GM10266 (cell line): Measurements from ENCODE around the gene TLX2.

Experiments used
- DNase-seq: peaks from one replicate; pipeline ENCODE4 v3.0.0; 2012; ENCODE audit errors: extremely low spot score
- TF ChIP-seq, protein P1 (sequence below): IDR thresholded peaks from 2 replicates; pipeline ENCODE4 v1.5.1; 2012; ENCODE audit warnings: mild to moderate bottlenecking, low read depth; ENCODE audit not compliant: control insufficient read depth, insufficient read depth; ENCODE audit errors: missing control alignments

Gene TLX2

DNA sequence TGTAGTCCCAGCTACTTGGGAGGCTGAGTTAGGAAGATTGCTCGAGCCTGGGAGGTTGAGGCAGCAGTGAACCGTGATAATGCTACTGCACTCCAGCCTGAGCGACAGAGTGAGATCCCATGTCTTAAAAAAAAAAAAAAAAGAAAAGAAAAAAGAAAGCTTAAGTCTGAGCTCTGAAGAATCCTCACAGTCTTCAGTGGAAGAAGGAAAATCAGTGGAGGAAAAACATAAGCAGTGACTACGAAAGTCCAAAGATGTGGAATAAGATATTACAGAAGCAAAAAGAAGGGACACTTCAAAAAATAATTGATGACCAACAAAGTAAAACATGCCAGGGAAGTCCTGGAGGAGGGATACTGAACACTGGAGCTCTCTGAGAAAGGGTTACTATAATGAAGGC lies 4.0 kb upstream of the TLX2 start:
- no peak for DNase-seq
- TF ChIP-seq, protein P1, sequence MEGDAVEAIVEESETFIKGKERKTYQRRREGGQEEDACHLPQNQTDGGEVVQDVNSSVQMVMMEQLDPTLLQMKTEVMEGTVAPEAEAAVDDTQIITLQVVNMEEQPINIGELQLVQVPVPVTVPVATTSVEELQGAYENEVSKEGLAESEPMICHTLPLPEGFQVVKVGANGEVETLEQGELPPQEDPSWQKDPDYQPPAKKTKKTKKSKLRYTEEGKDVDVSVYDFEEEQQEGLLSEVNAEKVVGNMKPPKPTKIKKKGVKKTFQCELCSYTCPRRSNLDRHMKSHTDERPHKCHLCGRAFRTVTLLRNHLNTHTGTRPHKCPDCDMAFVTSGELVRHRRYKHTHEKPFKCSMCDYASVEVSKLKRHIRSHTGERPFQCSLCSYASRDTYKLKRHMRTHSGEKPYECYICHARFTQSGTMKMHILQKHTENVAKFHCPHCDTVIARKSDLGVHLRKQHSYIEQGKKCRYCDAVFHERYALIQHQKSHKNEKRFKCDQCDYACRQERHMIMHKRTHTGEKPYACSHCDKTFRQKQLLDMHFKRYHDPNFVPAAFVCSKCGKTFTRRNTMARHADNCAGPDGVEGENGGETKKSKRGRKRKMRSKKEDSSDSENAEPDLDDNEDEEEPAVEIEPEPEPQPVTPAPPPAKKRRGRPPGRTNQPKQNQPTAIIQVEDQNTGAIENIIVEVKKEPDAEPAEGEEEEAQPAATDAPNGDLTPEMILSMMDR, result no peak

DNA sequence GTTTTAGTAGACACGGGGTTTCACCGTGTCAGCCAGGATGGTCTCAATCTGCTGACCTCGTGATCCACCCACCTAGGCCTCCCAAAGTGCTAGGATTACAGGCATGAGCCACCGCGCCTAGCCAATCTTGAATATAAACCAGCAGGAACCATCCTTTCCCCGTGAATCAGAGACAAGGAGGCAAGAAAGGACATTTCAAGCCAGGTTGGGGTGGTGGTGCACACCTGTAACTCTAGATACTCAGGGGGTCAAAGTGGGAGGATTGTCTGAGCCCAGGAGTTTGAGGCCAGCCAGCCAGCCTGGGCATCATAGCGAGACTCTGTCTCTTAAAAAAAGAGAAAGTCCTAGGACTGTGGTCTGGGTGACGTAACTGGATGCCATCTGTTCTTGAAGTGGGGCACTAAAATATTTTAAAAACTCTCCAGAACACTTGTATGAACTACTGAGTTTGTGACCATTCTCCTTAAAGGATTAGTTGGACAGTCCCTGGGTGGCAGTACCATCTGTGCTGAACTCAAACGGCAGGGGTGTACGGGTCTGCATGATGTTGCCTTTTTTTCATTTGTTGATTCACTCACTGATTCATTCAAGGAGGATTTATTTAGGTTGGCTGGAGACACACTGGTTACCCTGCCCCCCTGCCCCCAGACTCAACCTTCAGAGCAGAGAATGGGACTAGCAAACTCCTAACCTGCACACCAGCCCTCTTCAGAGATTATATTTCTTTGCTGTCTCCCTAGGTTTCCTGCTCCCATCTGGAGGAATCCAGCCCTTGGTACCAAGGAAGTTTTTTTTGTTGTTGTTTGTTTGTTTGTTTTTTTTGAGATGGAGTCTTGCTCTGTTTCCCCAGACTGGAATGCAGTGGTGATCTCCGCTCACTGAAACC lies 2.9 kb upstream of the TLX2 start:
- DNase-seq, result no peak
- TF ChIP-seq, protein P1, result no peak

DNA sequence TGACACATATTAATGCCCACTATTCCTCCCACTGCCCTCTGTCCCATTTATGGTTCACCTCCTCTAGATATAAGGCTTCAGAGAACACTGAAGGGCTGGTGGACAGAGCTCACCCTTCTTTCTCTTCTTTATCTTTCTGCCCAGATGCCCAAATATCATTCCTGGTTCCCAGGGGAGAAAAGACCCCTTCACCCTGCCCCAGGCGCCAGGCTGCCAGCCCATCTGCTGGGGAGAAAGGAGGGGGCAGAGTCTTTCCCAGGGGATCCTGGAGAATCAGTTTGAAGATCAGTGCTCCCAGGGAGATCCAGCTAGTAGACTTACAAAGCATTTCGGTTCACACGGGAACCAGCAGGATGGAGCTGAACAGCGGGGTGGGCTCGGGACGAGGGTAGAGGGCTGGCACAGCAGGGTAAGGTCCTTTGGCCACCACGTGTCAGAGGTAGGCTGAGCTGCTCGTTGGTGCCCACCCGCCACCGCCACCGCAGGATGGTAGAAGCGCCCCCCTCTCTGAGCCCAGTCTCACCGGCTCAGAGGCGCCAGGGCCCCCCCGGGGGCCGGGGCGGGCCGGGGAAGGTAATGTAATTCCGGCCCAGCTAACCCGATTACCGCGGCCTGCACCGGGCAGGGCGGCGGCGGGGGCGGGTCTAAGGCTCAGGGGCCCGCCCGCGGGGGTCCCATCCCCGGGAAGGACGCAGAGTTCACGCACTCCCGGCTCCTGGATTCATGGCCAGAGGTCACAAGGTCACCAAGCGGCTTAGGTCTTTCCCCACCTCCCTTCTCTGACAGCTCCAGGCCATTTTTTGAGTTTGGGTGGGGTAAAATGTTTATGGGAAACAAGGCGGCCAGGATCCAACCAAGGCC lies 1.3 kb upstream of the TLX2 start:
- peak; percentile 32 for DNase-seq

DNA sequence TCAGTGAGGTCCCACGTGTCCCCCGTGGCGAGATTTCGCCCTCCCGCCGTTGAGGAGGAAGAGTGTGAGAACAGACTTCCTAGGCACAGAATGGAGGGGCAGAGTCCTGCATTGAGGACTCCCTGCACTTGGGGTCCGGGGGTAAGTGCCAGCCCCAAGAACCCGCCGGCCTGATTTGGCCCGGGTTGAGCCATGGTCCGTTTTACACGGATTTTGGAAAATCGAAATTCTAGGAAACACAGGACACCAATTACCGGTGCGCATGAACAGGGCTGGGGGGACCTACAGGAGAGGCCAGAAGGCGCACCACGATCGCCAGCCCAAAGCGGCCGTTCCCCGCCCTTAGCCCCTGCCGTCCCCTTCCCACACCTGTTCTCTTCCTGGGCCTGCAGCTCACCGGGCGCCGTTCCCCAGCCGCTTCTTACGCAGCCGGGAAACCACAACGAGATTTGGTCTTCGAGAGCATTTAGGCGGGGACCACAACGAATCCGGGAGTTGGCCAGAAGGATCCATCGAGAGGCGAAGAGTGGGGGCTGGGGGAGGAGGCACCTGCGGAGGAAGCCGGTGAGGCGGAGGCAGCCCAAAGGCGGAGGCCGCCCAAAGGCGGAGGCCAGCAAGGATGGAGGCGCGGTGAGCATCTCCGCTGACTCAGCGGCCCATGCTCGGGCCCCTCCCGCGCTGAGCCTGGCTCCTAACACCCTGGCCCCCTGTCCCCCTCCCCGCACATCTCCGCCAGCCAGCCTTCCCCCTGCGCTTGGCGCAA lies 464 bp upstream of the TLX2 start:
- DNase-seq, result peak; percentile 46
- TF ChIP-seq, protein P1, result no peak

More for the DNA sequence above, 1.3 kb upstream of the TLX2 start:
- TF ChIP-seq, protein P1, result no peak

DNA sequence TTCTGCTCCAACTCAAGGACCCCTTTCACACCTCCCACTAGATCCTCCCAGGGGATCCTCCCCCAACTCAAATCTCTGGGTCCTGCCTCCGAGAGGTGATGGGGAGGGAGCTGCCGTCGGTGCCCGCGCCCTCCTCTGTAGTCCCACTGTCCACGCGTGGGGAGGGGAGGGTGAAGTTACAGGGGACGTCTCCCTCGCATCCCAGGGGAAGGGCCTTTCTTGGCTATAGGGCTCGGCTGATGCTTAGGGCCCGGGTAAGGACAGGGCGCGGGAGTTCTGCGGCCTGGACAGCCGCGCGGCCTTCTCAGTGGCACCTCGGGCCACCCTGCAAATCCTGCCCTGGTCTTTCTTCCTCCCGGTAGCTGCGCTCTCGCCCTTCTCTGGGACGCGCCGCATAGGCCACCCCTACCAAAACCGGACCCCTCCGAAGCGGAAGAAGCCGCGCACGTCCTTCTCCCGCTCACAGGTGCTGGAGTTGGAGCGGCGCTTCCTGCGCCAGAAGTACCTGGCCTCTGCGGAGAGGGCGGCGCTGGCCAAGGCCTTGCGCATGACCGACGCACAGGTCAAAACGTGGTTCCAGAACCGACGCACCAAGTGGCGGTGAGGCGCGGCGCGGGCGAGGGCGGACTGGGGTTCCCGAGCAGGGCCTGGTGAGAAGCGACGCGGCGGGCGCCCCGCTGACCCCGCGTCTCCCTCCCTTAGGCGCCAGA lies 1.2 kb downstream of the TLX2 start:
- peak; percentile 38 for DNase-seq
- TF ChIP-seq, protein P1, result no peak

DNA sequence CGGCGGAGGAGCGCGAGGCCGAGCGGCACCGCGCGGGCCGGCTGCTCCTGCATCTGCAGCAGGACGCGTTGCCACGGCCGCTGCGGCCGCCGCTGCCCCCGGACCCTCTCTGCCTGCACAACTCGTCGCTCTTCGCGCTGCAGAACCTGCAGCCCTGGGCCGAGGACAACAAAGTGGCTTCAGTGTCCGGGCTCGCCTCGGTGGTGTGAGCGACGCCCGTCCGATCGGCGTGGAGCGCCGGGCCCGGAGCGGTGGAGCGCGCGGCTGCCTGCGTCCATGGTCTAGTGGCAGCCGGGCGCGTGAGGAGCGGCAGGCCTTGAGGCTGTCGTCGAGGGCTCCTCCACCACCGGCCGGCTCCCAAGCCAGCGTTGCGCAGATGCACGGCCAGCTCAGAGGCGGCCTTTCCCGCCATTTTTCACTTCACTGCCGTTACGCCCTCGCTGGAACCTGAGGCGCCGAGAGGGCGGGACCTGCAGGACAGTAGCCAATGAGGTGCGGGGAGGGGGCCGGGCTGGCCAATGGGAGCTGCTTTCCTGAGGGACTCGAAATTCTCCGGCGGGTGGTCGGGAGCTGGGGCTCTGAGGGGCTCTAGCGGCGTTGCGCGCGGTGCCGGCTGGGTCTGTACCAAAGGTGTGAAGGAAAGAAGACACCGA lies 1.9 kb downstream of the TLX2 start:
- TF ChIP-seq, protein P1, result no peak
- DNase-seq, result peak; percentile 92
